Measurements from ENCODE around the gene ZFYVE26. TPM values are rescaled to one million over a fixed set of nuclear protein-coding genes. Genes with fewer than 3 reads are reported as not detected.

ZFYVE26 gene
- polyA plus RNA-seq, 2 of the 4 experiments (the other 2 are of a cell fraction) = 4.5 to 11.3 TPM

GRCh38 chr14:67856827-67857226 lies 40.4 kb upstream of the ZFYVE26 start (continued):
- TF ChIP-seq CTCF (IDR thresholded peaks at IDR 0.05) = no peak
- TF ChIP-seq HES2 (IDR thresholded peaks at IDR 0.05) = no peak
- no peak for TF ChIP-seq GATA3 (IDR thresholded peaks at IDR 0.05; ENCODE audit: borderline replicate concordance)
- no peak for TF ChIP-seq ZNF302 (CRISPR knock-in tag; IDR thresholded peaks at IDR 0.05)
- TF ChIP-seq BHLHE40 (IDR thresholded peaks at IDR 0.05; ENCODE audit: low read depth, low read length) = no peak

- Histone ChIP-seq H3K27ac (no peak overlapping the region), H3K4me3 (no peak overlapping the region), H3K4me2 (no peak overlapping the region), H3K9me3 (peaks cover 3% of the 10 kb centered on the region; the same call in 2 of the 3 replicates), H3K4me1 (no peaks in the 10 kb centered on the region)
- no peak for FAIRE-seq
- DNase-seq (ENCODE audit: low read depth in 1 of 2, low spot score in 1 of 2) = no peak
- 43% methylated on average over 3 of the region's 3 CpGs for WGBS (ENCODE audit: missing lambda C conversion rate)
- TF ChIP-seq GATA3 (IDR thresholded peaks at IDR 0.05; ENCODE audit: borderline replicate concordance) (no peak), PBX3 (IDR thresholded peaks at IDR 0.05) (no peak), USF2 (IDR thresholded peaks at IDR 0.05) (no peak), ZNF302 (CRISPR knock-in tag; IDR thresholded peaks at IDR 0.05) (no peak), REST (IDR thresholded peaks at IDR 0.05) (no peak), HOXB5 (CRISPR knock-in tag; IDR thresholded peaks at IDR 0.05) (no peak), HOXB13 (CRISPR knock-in tag; IDR thresholded peaks at IDR 0.05; ENCODE audit: low read depth) (no peak), ELK1 (IDR thresholded peaks at IDR 0.05; ENCODE audit: low read depth, low read length) (no peak), MAX (IDR thresholded peaks at IDR 0.05) (no peak), CBX2 (IDR thresholded peaks at IDR 0.05; ENCODE audit: borderline replicate concordance, low read depth) (no peak), CHD4 (IDR thresholded peaks at IDR 0.05; ENCODE audit: borderline replicate concordance) (no peak), NR3C1 (IDR thresholded peaks at IDR 0.05) (no peak), POLR2AphosphoS2 (conservative IDR thresholded peaks at IDR 0.05; ENCODE audit: low read length) (no peak), CHD2 (IDR thresholded peaks at IDR 0.05; ENCODE audit: low read length, partially characterized antibody) (no peak), RCOR1 (IDR thresholded peaks at IDR 0.05; ENCODE audit: low read depth, low read length) (no peak), E2F6 (IDR thresholded peaks at IDR 0.05; ENCODE audit: borderline replicate concordance, low read depth) (no peak), ESRRA (IDR thresholded peaks at IDR 0.05; ENCODE audit: borderline replicate concordance, low read length) (no peak)
- ChIA-PET POLR2A (no interaction called here), CTCF (interaction anchor here (1.1 kb wide), 1 partner anchor 16 kb away, joined by 4 read pairs; no protein-coding TSS in a partner anchor)
- no peak for ATAC-seq
Measured at GRCh38 chr14:67853715-67854114, 37.3 kb upstream of the ZFYVE26 start.

Measured in A549 (cell line).